Measurements from ENCODE around the gene SGF29.
"Not testable (repeated sequence)": the region's sequence is repeated elsewhere in the genome, so short reads cannot be mapped to it uniquely, and the experiment has no call there.

DNA sequence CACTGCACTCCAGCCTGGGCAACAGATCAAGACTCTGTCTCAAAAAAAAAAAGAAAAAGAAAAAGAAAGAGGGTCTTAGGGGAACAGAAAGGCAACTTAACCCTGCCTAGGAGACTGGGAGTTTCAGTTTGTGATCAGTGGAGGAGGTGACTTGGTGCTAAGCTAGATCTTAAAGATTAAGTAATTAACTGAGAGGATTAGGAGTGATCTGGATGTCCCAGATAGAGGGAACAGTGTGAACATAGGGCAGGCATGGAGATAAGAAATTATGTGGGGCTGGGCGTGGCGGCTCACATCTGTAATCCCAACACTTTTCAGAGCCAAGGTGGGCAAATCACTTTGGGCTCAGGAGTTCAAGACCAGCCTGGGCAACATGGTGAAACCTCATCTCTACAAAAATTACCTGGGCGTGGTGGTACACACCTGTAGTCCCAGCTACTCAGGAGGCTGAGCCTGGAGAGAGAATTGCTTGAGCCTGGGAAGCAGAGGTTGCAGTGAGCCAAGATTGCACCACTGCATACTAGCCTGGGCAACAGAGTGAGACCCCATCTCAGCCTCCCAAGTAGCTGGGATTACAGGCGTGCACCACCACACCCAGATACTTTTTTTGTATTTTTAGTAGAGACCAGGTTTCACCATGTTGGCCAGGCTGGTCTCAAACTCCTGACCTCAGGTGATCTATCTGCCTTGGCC lies 12.7 kb downstream of the SGF29 start:
- TF ChIP-seq, protein P1, sequence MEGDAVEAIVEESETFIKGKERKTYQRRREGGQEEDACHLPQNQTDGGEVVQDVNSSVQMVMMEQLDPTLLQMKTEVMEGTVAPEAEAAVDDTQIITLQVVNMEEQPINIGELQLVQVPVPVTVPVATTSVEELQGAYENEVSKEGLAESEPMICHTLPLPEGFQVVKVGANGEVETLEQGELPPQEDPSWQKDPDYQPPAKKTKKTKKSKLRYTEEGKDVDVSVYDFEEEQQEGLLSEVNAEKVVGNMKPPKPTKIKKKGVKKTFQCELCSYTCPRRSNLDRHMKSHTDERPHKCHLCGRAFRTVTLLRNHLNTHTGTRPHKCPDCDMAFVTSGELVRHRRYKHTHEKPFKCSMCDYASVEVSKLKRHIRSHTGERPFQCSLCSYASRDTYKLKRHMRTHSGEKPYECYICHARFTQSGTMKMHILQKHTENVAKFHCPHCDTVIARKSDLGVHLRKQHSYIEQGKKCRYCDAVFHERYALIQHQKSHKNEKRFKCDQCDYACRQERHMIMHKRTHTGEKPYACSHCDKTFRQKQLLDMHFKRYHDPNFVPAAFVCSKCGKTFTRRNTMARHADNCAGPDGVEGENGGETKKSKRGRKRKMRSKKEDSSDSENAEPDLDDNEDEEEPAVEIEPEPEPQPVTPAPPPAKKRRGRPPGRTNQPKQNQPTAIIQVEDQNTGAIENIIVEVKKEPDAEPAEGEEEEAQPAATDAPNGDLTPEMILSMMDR (IDR thresholded peaks at IDR 0.05), result not testable (repeated sequence)
- TF ChIP-seq POLR2A (IDR thresholded peaks at IDR 0.05), result not testable (repeated sequence)

Data from ovary (tissue), 3 donors.